Lower leg skin (tissue), 4 donors: Measurements from ENCODE around the gene SCAMP4. TPM values are rescaled to one million over a fixed set of nuclear protein-coding genes. Genes with fewer than 3 reads are reported as not detected.

Experiments
- DNase-seq, 2 donors: peaks; one replicate each; pipeline ENCODE4 v3.0.0-alpha.2; 2019; ENCODE audit warnings: low spot score in 2 of 2
- H3K4me3 ChIP-seq: fragments of 200-600 bp; sonication (generic); 2 replicates; pipeline ENCODE4 v1.5.1; 2017; ENCODE audit warnings: mild to moderate bottlenecking, low read depth; ENCODE audit not compliant: poor library complexity, severe bottlenecking
- CTCF ChIP-seq, 3 donors: fragments of 450-650 bp; IDR thresholded peaks; one replicate each; pipeline ENCODE4 v1.5.1; 2016; ENCODE audit warnings: antibody characterized with exemption in 3 of 3, mild to moderate bottlenecking in 3 of 3, moderate library complexity in 2 of 3
- POLR2A ChIP-seq, 2 donors: fragments of 450-650 bp; IDR thresholded peaks; one replicate each; pipeline ENCODE4 v1.6.1; 2016 to 2017; ENCODE audit warnings: antibody characterized with exemption in 2 of 2, mild to moderate bottlenecking in 1 of 2, moderate library complexity in 1 of 2
- WGBS, 2 donors: methylation state at CpG; one replicate each; pipeline ENCODE4 v1.1.5; 2018; 5-methylcytosine and 5-hydroxymethylcytosine counted together
- intact Hi-C: fragments of 100-400 bp; cut with DNase I; formaldehyde crosslinking; loops from one replicate; pipeline ENCODE4 v1.15.0; 2023; ENCODE audit warnings: low total_unique reads
- total RNA-seq, 4 donors: library from RNA; depleted of rRNA; stranded (reverse); fragments of >200 nt; gene quantifications; one replicate each; pipeline ENCODE4 v1.1.0, GENCODE V29; 2016

The SCAMP4 gene
- total RNA-seq, 4 donors from 2014 or later, result 108 to 119 (median 113) TPM

- no peak for DNase-seq
- intact Hi-C loops, result no loop called here
These were observed 6.8 kb downstream of the SCAMP4 start for GRCh38 chr19:1911995-1912394.

GRCh38 chr19:1912760-1913505 is 7.7 kb downstream of the SCAMP4 start:
- TF ChIP-seq CTCF (IDR thresholded peaks at IDR 0.05), result no peak
- TF ChIP-seq POLR2A (IDR thresholded peaks at IDR 0.05), result no peak
- H3K4me3 ChIP-seq, result no peak overlapping the region
- intact Hi-C loops, result no loop called here
- DNase-seq, result no peak
- WGBS, 2 donors, result 94 to 97% methylated on average over 70 to 76 of the region's 77 CpGs

More at GRCh38 chr19:1911995-1912394, 6.8 kb downstream of the SCAMP4 start:
- WGBS, 2 donors, result 71 to 73% methylated on average over 3 to 33 of the region's 37 CpGs
- TF ChIP-seq CTCF (IDR thresholded peaks at IDR 0.05) (no peak), POLR2A (IDR thresholded peaks at IDR 0.05) (no peak)
- no peak overlapping the region for H3K4me3 ChIP-seq

GRCh38 chr19:1913781-1914577 is 8.8 kb downstream of the SCAMP4 start:
- no peak for TF ChIP-seq CTCF (IDR thresholded peaks at IDR 0.05)
- no peak for TF ChIP-seq POLR2A (IDR thresholded peaks at IDR 0.05)
- H3K4me3 ChIP-seq, result no peak overlapping the region
- no peak for DNase-seq
- intact Hi-C loops, result no loop called here
- WGBS, 2 donors, result 63 to 65% methylated on average over 20 to 23 of the region's 23 CpGs

GRCh38 chr19:1914826-1915341 is 9.7 kb downstream of the SCAMP4 start:
- 73 to 80% methylated on average over 23 of the region's 23 CpGs for WGBS, 2 donors
- intact Hi-C loops, result no loop called here
- no peak overlapping the region for H3K4me3 ChIP-seq
- DNase-seq, result no peak
- TF ChIP-seq CTCF (IDR thresholded peaks at IDR 0.05) (no peak), POLR2A (IDR thresholded peaks at IDR 0.05) (no peak)

- no peak for DNase-seq
- no peak overlapping the region for H3K4me3 ChIP-seq
- intact Hi-C loops, result no loop called here
- TF ChIP-seq CTCF (IDR thresholded peaks at IDR 0.05), result no peak
- no peak for TF ChIP-seq POLR2A (IDR thresholded peaks at IDR 0.05)
- WGBS, 2 donors, result 88 to 89% methylated on average over 17 of the region's 17 CpGs
These were observed 11.9 kb downstream of the SCAMP4 start for GRCh38 chr19:1917146-1917545.
